HepG2 (cell line): ENCODE measurements around the gene TMED6. TPM values are rescaled to one million over a fixed set of nuclear protein-coding genes. Genes with fewer than 3 reads are reported as not detected.
A peak's percentile ranks its signal among the peaks of the same experiment; 100 is the strongest.

Experiments used
- ATAC-seq: fragments of 200-7000 bp; cut with Tn5 transposase; 3 replicates; pipeline ENCODE4 v1.9.1; 2020; ENCODE audit warnings: mild to moderate bottlenecking, moderate library complexity
- BruUV-seq: library from RNA; stranded (reverse); fragments of 400-500 nt; replicated peaks from 2 replicates; lab custom pipeline; 2021; lab: Mats Ljungman, UMichigan
- CTCF ChIA-PET: fragments of 300-600 bp; formaldehyde crosslinking; extraction: SDS; loops from one replicate; lab custom pipeline; 2021; ENCODE audit warnings: low total read pairs, inconsistent platforms, low intra/inter-chr PET ratio; lab: Yijun Ruan, JAX
- POLR2A ChIA-PET: fragments of 350-600 bp; sonication (Branson Sonifier 250); formaldehyde crosslinking; loops from one replicate; lab custom pipeline; 2020; ENCODE audit warnings: antibody characterized with exemption, inconsistent platforms; lab: Yijun Ruan, JAX
- DNase-seq: peaks from one replicate; pipeline ENCODE4 v3.0.0-alpha.2; 2015; ENCODE audit warnings: low spot score
- FAIRE-seq: peaks from 3 replicates; lab custom pipeline; 2011; peaks lifted over from hg19 to GRCh38; lab: Jason Lieb, UNC
- H2AFZ ChIP-seq: one replicate; pipeline ENCODE4 v1.6.1; 2011; ENCODE audit warnings: low read length, inconsistent platforms
- H3K27ac ChIP-seq: fragments of 300-600 bp; 3 replicates; pipeline ENCODE4 v1.8.0; 2011; ENCODE audit warnings: mixed run types, mild to moderate bottlenecking, mixed read lengths, low read length, inconsistent platforms; ENCODE audit not compliant: insufficient read depth; ENCODE audit errors: extremely low read length
- H3K27me3 ChIP-seq, 2 experiments: fragments of 200-600 bp in 1 of 2; 2 replicates in 1 of 2; 3 replicates in 1 of 2; pipeline versions ENCODE4 v1.6.0 to v1.8.0; 2011; ENCODE audit warnings: low read length in 2 of 2, mild to moderate bottlenecking in 2 of 2, moderate library complexity in 2 of 2, inconsistent platforms in 1 of 2; ENCODE audit not compliant: insufficient read depth in 2 of 2, control insufficient read depth in 1 of 2
- H3K36me3 ChIP-seq, 2 experiments: fragments of 200-600 bp in 1 of 2; replicated peaks in 1 of 2; 2 replicates in 1 of 2; 3 replicates in 1 of 2; pipeline versions ENCODE4 v1.5.1 to v1.8.0; 2011; ENCODE audit warnings: low read length in 2 of 2, inconsistent platforms in 1 of 2; ENCODE audit not compliant: insufficient read depth in 2 of 2, control insufficient read depth in 1 of 2
- H3K4me1 ChIP-seq: 2 replicates; pipeline ENCODE4 v1.5.1; 2012; ENCODE audit warnings: low read length, inconsistent platforms; ENCODE audit not compliant: insufficient read depth
- H3K4me2 ChIP-seq: 2 replicates; pipeline ENCODE4 v1.6.0; 2011; ENCODE audit warnings: low read depth, low read length, inconsistent platforms
- H3K4me3 ChIP-seq, 3 experiments: fragments of 200-600 bp in 1 of 3; sonication (generic), shearing (Covaris generic) in 1 of 3; replicated peaks in 1 of 3; 2 replicates each; pipeline ENCODE4 v1.5.1; 2011 to 2016; ENCODE audit warnings: low read length in 3 of 3, inconsistent platforms in 2 of 3, low read depth in 2 of 3, mild to moderate bottlenecking in 2 of 3, control low read depth in 1 of 3, mixed read lengths in 1 of 3; ENCODE audit not compliant: insufficient read depth in 1 of 3
- H3K79me2 ChIP-seq: one replicate; pipeline ENCODE4 v1.6.1; 2011; ENCODE audit warnings: low read length, inconsistent platforms; ENCODE audit not compliant: insufficient read depth
- H3K9ac ChIP-seq: 2 replicates; pipeline ENCODE4 v1.6.0; 2011; ENCODE audit warnings: mild to moderate bottlenecking, low read depth, low read length, inconsistent platforms; ENCODE audit not compliant: insufficient read depth
- H3K9me3 ChIP-seq: 2 replicates; pipeline ENCODE4 v1.5.1; 2012; ENCODE audit warnings: mild to moderate bottlenecking, low read length
- H4K20me1 ChIP-seq: 2 replicates; pipeline ENCODE4 v1.6.0; 2011; ENCODE audit warnings: inconsistent platforms, mild to moderate bottlenecking, low read length, moderate library complexity; ENCODE audit not compliant: insufficient read depth
- ADNP ChIP-seq: sonication (generic); formaldehyde crosslinking; IDR thresholded peaks from 2 replicates; pipeline ENCODE4 v1.4.0; 2020; ENCODE audit warnings: missing genetic modification reagents
- ASH2L ChIP-seq: fragments of 300-600, 200-600 bp; sonication (generic); IDR thresholded peaks from 2 replicates; pipeline ENCODE4 v1.7.0; 2017; ENCODE audit warnings: low read depth, mild to moderate bottlenecking, moderate library complexity, mixed read lengths, low read length; ENCODE audit not compliant: insufficient read length
- CSRNP1 ChIP-seq: sonication (generic); formaldehyde crosslinking; IDR thresholded peaks from 2 replicates; pipeline ENCODE4 v1.8.1; 2023; ENCODE audit warnings: mild to moderate bottlenecking, missing genetic modification reagents
- DNMT3B ChIP-seq: conservative IDR thresholded peaks from 2 replicates; pipeline ENCODE4 v1.6.1; 2016; ENCODE audit warnings: missing biosample characterization, control low read depth
- FOXK1 ChIP-seq: sonication (generic); formaldehyde crosslinking; IDR thresholded peaks from 2 replicates; pipeline ENCODE4 v1.4.0; 2020; ENCODE audit warnings: low read depth, missing genetic modification reagents, borderline replicate concordance
- KDM5A ChIP-seq: fragments of 200-600 bp; sonication (generic); IDR thresholded peaks from 2 replicates; pipeline ENCODE4 v1.7.0; 2018; ENCODE audit warnings: antibody characterized with exemption, mild to moderate bottlenecking, low read length, borderline replicate concordance
- KLF6 ChIP-seq: IDR thresholded peaks from 2 replicates; pipeline ENCODE4 v1.8.0; 2016; ENCODE audit warnings: missing biosample characterization, missing genetic modification reagents
- MAZ ChIP-seq, 2 experiments: sonication (generic) in 1 of 2; formaldehyde crosslinking in 1 of 2; IDR thresholded peaks; 2 replicates each; pipeline versions ENCODE4 v1.5.0 to v1.6.1; 2012 to 2020; ENCODE audit warnings: low read depth in 2 of 2, mild to moderate bottlenecking in 2 of 2, borderline replicate concordance in 1 of 2, improper control_type of control experiment in 1 of 2, low read length in 1 of 2, missing genetic modification reagents in 1 of 2, moderate library complexity in 1 of 2
- MTF1 ChIP-seq: sonication (generic); formaldehyde crosslinking; IDR thresholded peaks from 2 replicates; pipeline ENCODE4 v1.5.0; 2020; ENCODE audit warnings: missing genetic modification reagents
- RARA ChIP-seq: IDR thresholded peaks from 2 replicates; pipeline ENCODE4 v1.6.1; 2016; ENCODE audit warnings: missing genetic modification reagents, missing compliant biosample characterization
- ZNF225 ChIP-seq: sonication (generic); formaldehyde crosslinking; IDR thresholded peaks from 2 replicates; pipeline ENCODE4 v1.4.0; 2020; ENCODE audit warnings: mild to moderate bottlenecking, missing genetic modification reagents
- ZNF230 ChIP-seq: sonication (generic); formaldehyde crosslinking; IDR thresholded peaks from 2 replicates; pipeline ENCODE4 v1.4.0; 2020; ENCODE audit warnings: mild to moderate bottlenecking, missing genetic modification reagents
- ZNF260 ChIP-seq: sonication (generic); formaldehyde crosslinking; IDR thresholded peaks from 2 replicates; pipeline ENCODE4 v1.4.0; 2020; ENCODE audit warnings: missing genetic modification reagents, low read depth, mild to moderate bottlenecking, borderline replicate concordance
- ZNF354B ChIP-seq: sonication (generic); formaldehyde crosslinking; IDR thresholded peaks from 2 replicates; pipeline ENCODE4 v1.8.0; 2022; ENCODE audit warnings: mild to moderate bottlenecking, missing genetic modification reagents
- ZNF616 ChIP-seq: sonication (generic); formaldehyde crosslinking; IDR thresholded peaks from 2 replicates; pipeline ENCODE4 v1.5.0; 2020; ENCODE audit warnings: low read depth, mild to moderate bottlenecking, missing genetic modification reagents
- ZNF672 ChIP-seq: sonication (generic); formaldehyde crosslinking; IDR thresholded peaks from 2 replicates; pipeline ENCODE4 v1.8.1; 2022; ENCODE audit warnings: missing genetic modification reagents
- ZNF7 ChIP-seq: IDR thresholded peaks from 2 replicates; pipeline ENCODE4 v1.6.1; 2016; ENCODE audit warnings: missing biosample characterization, missing genetic modification reagents
- ZNF724P ChIP-seq: sonication (generic); formaldehyde crosslinking; IDR thresholded peaks from 2 replicates; pipeline ENCODE4 v1.8.0; 2022; ENCODE audit warnings: missing genetic modification reagents, borderline replicate concordance
- WGBS: methylation state at CpG from one replicate; pipeline ENCODE4 v1.1.6; 2017; ENCODE audit warnings: low lambda C conversion rate; 5-methylcytosine and 5-hydroxymethylcytosine counted together
- in situ Hi-C: cut with HindIII; loops from 2 replicates; pipeline ENCODE4 v1.10.0; 2017; ENCODE audit warnings: low pct_unique_long_range_greater_than_20kb; ENCODE audit not compliant: extremely low pct_ligation_motif_present
- intact Hi-C: fragments of 100-400 bp; cut with micrococcal nuclease; formaldehyde crosslinking; loops from one replicate; pipeline ENCODE4 v1.10.0; 2022; ENCODE audit not compliant: unreplicated experiment
- polyA plus RNA-seq, 8 experiments: library from polyadenylated mRNA; depleted of rRNA in 3 of 8; stranded (reverse) in 7 of 8; unstranded in 1 of 8; fragments of >200 nt; fragmentation: Illumina TruSeq in 4 of 8; extraction: Trizol in 4 of 8; gene quantifications; 2 replicates each; pipeline versions ENCODE4 v1.2.1 to v1.2.3, GENCODE V29; 2011 to 2016; ENCODE audit warnings: low read depth in 4 of 8, missing spikeins in 1 of 8, mixed read lengths in 1 of 8; ENCODE audit not compliant: insufficient read depth in 1 of 8
- total RNA-seq, 5 experiments: library from RNA; depleted of rRNA; stranded (reverse); fragments of >200 nt; fragmentation: Illumina TruSeq; extraction: Trizol; gene quantifications; 2 replicates each; pipeline ENCODE4 v1.2.3, GENCODE V29; 2016; ENCODE audit warnings: low read depth in 1 of 5
- TF ChIP-seq, protein P1 (sequence below): sonication (generic); formaldehyde crosslinking; conservative IDR thresholded peaks from 2 replicates; pipeline ENCODE4 v1.4.0; 2020; ENCODE audit warnings: missing genetic modification reagents

TMED6 gene
- total and polyA plus RNA-seq, 2 of the 13 experiments (the other 11 are each of a cell fraction or from before 2014, with no cell fraction given) = 9.8 to 14.4 TPM

DNA sequence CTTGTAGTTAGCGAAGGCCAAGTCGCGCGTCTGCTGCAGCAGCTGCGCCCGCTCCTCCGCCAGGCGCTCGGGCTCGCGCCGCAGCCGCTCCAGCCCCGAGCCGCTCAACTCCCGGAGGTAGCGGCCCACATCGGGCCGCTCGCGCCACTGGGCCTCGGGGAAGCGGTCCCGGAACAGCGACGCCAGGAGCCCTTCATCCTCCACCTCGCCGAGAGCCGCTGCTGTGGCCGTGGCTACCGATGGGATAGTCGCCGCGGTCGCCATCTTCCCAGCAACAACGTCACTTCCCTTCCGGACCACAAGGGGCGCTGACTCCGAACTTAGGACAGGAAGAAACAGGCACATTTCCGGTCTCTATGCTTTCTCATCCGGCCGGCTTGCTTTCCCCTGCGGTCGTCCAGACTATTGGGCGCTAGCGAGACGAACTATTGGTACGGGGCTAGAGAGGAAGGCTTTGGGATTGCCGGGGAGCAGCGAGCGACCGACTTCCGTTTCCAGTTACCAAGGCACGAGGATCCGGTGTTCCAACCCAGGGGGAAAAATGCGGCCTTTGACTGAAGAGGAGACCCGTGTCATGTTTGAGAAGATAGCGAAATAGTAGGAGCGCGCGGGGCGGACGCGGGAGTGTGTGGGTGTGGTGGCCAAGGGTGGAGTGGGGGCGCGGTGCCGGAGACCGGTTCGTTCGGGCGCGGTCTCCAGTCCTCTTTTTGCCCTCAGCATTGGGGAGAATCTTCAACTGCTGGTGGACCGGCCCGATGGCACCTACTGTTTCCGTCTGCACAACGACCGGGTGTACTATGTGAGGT is 12.1 kb downstream of the TMED6 start, which contains the start of the genes COG8 and NIP7:
COG8 (minus strand) TSS at position 276 of the 806 bp plus-strand sequence; CDS start at position 264, 12 bp downstream.
NIP7 (plus strand) TSS at position 484 of the 806 bp plus-strand sequence; CDS start at position 542, 58 bp downstream.
- peaks cover 46% of the 10 kb centered on the region for H3K79me2 ChIP-seq
- ChIA-PET CTCF (interaction anchor here (0.8 to 1.6 kb wide), 4 partner anchors 9 to 28 kb away, joined by 3 to 10 read pairs (median 4); partner anchors contain the start of genes PDF and VPS4A), POLR2A (interaction anchor here (0.6 to 6.0 kb wide), 12 partner anchors 8 to 415 kb away, joined by 3 to 52 read pairs (median 4); partner anchors contain the start of genes NOB1, PDF, TMED6 and VPS4A)
- H3K4me2 ChIP-seq = peak within 1 kb of the TSS; percentile 98
- H3K4me1 ChIP-seq = peaks cover 39% of the 10 kb centered on the region
- in situ Hi-C loops (no loop called here), intact Hi-C loops (loop anchor here (1.0 kb wide), 2 partner anchors 9 to 189 kb away; partner anchors contain the start of gene PDF)
- peak within 1 kb of the TSS; percentile 91 for H3K9ac ChIP-seq
- peak; percentile 99 for DNase-seq
- H3K27me3 ChIP-seq = no peaks in the 10 kb centered on the region; a peak in 1 of 5 replicates
- H3K4me3 ChIP-seq = peak within 1 kb of the TSS; percentile 79 to 94 (median 86)
- BruUV-seq = no TSS peak
- H2AFZ ChIP-seq = no peak within 1 kb of the TSS
- H3K9me3 ChIP-seq = no peaks in the 10 kb centered on the region
- under 1% methylated on average over 38 of the region's 77 CpGs for WGBS
- peak within 1 kb of the TSS; percentile 86 for H3K27ac ChIP-seq
- ATAC-seq = peak; percentile 98
- peak; percentile 88 for FAIRE-seq
- H3K36me3 ChIP-seq = peaks cover 18 to 45% of the 10 kb centered on the region in 2 experiments
- no peaks in the 10 kb centered on the region for H4K20me1 ChIP-seq
- TF ChIP-seq ADNP (CRISPR knock-in tag) (no peak), ASH2L (peak; percentile 98), ZNF354B (CRISPR knock-in tag) (0 out of 2 replicates have a peak, but pooled peaks have one; percentile 74), KDM5A (peak; percentile 74), FOXK1 (CRISPR knock-in tag) (peak; percentile 96), RARA (peak; percentile 42; the same call in 1 of the 2 replicates), ZNF724P (CRISPR knock-in tag) (no peak; the same call in 1 of the 2 replicates), ZNF7 (no peak), ZNF230 (CRISPR knock-in tag) (peak; percentile 82), CSRNP1 (CRISPR knock-in tag) (peak; percentile 98), DNMT3B (CRISPR knock-in tag) (peak; percentile 95), MAZ (IDR thresholded peaks at IDR 0.05; ENCODE audit: borderline replicate concordance, low read depth, low read length) (peak; percentile 42; the same call in 1 of the 2 replicates), MAZ (CRISPR knock-in tag; IDR thresholded peaks at IDR 0.05; ENCODE audit: low read depth) (peak; percentile 88), MTF1 (peak; percentile 64), ZNF672 (0 out of 2 replicates have a peak, but pooled peaks have one; percentile 31), ZNF225 (peak; percentile 46; the same call in 1 of the 2 replicates), ZNF616 (CRISPR knock-in tag) (0 out of 2 replicates have a peak, but pooled peaks have one; percentile 20), KLF6 (peak; percentile 98), ZNF260 (CRISPR knock-in tag) (no peak)
- TF ChIP-seq, protein P1, sequence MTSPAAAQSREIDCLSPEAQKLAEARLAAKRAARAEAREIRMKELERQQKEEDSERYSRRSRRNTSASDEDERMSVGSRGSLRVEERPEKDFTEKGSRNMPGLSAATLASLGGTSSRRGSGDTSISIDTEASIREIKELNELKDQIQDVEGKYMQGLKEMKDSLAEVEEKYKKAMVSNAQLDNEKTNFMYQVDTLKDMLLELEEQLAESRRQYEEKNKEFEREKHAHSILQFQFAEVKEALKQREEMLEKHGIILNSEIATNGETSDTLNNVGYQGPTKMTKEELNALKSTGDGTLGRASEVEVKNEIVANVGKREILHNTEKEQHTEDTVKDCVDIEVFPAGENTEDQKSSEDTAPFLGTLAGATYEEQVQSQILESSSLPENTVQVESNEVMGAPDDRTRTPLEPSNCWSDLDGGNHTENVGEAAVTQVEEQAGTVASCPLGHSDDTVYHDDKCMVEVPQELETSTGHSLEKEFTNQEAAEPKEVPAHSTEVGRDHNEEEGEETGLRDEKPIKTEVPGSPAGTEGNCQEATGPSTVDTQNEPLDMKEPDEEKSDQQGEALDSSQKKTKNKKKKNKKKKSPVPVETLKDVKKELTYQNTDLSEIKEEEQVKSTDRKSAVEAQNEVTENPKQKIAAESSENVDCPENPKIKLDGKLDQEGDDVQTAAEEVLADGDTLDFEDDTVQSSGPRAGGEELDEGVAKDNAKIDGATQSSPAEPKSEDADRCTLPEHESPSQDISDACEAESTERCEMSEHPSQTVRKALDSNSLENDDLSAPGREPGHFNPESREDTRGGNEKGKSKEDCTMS (CRISPR knock-in tag) = no peak
